Stimulated activated naive B cell treated with anti-CD40 and anti-IgM and Interleukin-4, amounts not matched to agents 10 μg/mL and 1 μg/mL and 100 μg/mL, for 72 hours (primary cell): ENCODE results near the gene ARHGAP35.
"Not testable (repeated sequence)": the region's sequence is repeated elsewhere in the genome, so short reads cannot be mapped to it uniquely, and the experiment has no call there.

Source experiments
- ATAC-seq, 2 donors: fragments of 150-1000 bp; cut with Tn5 transposase; replicated peaks; 2 replicates each; pipeline ENCODE4 v1.10.0; 2021; ENCODE audit warnings: moderate library complexity in 1 of 2
- DNase-seq: peaks from one replicate; pipeline ENCODE4 v3.0.0; 2021
- H3K27ac Mint-ChIP-seq: one replicate; pipeline ENCODE4 v1.8.0; 2022; ENCODE audit warnings: mild to moderate bottlenecking, mixed read lengths
- H3K27me3 Mint-ChIP-seq, 2 donors: one replicate each; pipeline ENCODE4 v1.8.0; 2022; ENCODE audit warnings: mixed read lengths in 2 of 2
- H3K36me3 Mint-ChIP-seq, 2 donors: one replicate each; pipeline ENCODE4 v1.8.0; 2022; ENCODE audit warnings: mixed read lengths in 2 of 2, mild to moderate bottlenecking in 1 of 2
- H3K4me1 Mint-ChIP-seq, 2 donors: one replicate each; pipeline ENCODE4 v1.8.0; 2022; ENCODE audit warnings: mixed read lengths in 2 of 2, mild to moderate bottlenecking in 1 of 2
- H3K4me3 Mint-ChIP-seq, 2 donors: one replicate each; pipeline ENCODE4 v1.8.0; 2022; ENCODE audit warnings: mild to moderate bottlenecking in 2 of 2, mixed read lengths in 2 of 2, moderate library complexity in 1 of 2
- H3K9me3 Mint-ChIP-seq, 2 donors: one replicate each; pipeline ENCODE4 v1.8.0; 2022; ENCODE audit warnings: mixed read lengths in 2 of 2, mild to moderate bottlenecking in 1 of 2

The ARHGAP35 gene

DNA sequence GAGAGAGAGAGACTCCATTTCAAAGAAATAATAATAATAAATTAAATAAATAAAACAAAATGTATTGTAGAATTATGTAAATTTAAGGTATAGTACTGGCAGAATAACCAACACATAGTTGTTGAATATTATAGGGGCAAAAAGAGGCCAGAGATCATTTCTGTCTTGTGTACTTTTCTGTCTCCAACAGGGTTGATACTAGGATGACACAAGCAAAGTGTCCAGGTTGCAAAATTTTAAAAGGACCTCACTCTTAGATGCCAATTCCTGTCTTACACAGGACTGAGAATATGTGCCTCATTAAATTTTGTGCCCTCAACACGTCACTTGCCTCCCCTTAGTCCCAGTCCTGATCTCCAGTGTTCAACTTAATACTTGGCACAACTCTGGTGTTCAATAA, 8.0 kb upstream of the ARHGAP35 start:
- ATAC-seq (no peak), DNase-seq (no peak)
- peaks cover 23 to 37% of the 10 kb centered on the region in 2 donors for H3K4me1 Mint-ChIP-seq
- no peak overlapping the region for H3K27ac Mint-ChIP-seq
- no peak overlapping the region for H3K4me3 Mint-ChIP-seq
- H3K27me3 Mint-ChIP-seq, result no peaks in the 10 kb centered on the region
- H3K9me3 Mint-ChIP-seq, result peaks cover 0 to 2% of the 10 kb centered on the region in 2 donors
- H3K36me3 Mint-ChIP-seq, result peaks cover 0 to 2% of the 10 kb centered on the region in 2 donors

DNA sequence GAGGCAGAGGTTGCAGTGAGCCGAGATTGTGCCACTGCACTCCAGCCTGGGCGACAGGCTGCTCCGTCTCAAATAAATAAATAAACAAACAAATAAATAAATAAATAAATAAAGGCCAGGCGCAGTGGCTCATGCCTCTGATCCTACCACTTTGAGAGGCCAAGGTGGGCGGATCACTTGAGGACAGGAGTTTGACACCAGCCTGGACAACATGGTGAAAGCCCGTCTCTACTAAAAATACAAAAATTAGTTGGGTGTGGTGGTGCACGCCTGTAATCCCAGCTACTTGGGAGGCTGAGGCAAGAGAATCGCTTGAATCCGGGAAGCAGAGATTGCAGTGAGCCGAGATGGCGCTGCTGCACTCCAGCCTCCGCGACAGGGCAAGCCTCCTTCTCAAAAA, 6.1 kb upstream of the ARHGAP35 start:
- not testable (repeated sequence) for DNase-seq, H3K9me3 Mint-ChIP-seq

DNA sequence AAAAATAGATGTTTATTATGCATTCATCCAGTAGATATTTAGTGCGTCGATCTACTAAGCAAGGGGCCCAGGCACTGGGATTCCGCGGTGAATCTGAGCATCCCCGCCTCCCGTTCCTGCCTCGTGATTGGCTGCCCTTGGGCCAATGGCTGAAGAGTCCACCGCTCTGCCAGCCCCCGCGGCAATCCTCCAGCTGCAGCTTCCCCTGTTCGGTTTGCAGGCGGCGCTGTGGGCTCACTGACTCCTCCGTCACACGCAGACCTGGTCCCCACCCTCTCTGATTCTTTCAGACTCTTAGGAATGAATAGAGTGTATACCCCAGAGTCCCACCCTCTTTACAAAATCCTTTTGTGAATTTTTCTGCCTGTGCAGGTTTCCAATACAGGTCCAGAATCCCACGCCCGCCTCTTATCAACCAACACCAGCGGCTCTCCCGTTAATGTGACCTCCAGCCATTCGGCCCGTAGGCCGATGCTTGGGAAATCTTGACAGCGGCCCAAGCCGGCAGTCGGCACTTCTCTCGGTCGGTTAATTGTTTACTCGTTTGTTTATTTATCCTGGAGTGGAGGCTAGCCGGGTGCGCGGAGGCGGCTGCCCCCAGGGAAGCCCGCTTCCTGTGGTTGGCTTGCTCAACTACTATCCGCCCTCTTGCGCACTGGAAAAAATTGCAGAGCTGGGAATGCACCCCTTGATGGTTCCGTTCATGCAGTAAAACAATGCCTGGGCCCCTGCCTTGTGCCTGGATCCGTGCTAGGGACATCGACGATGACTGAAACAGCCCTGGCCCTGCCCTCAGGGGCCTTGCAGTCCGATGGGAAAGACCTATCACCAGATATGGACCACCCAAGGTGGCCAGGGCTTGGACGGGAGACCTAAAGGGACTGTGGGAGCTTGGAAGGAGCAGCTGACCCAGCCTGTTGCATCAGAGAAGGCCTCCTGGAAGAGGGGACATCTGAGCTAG, 4.5 kb upstream of the ARHGAP35 start:
- Mint-ChIP-seq H3K4me1 (peaks cover 18 to 30% of the 10 kb centered on the region in 2 donors), H3K27me3 (no peaks in the 10 kb centered on the region), H3K36me3 (peaks cover 5 to 6% of the 10 kb centered on the region in 2 donors), H3K4me3 (peak overlapping the region; percentile 80 to 83), H3K27ac (peak overlapping the region; percentile 87), H3K9me3 (peaks cover 3 to 4% of the 10 kb centered on the region in 2 donors)
- DNase-seq, result peak; percentile 83
- ATAC-seq, result peak; percentile 68 to 71

More for the DNA sequence above, 6.1 kb upstream of the ARHGAP35 start:
- not testable (repeated sequence) for H3K27ac Mint-ChIP-seq, H3K36me3 Mint-ChIP-seq, ATAC-seq, H3K27me3 Mint-ChIP-seq, H3K4me3 Mint-ChIP-seq
- peaks cover 20 to 32% of the 10 kb centered on the region in 2 donors for H3K4me1 Mint-ChIP-seq

DNA sequence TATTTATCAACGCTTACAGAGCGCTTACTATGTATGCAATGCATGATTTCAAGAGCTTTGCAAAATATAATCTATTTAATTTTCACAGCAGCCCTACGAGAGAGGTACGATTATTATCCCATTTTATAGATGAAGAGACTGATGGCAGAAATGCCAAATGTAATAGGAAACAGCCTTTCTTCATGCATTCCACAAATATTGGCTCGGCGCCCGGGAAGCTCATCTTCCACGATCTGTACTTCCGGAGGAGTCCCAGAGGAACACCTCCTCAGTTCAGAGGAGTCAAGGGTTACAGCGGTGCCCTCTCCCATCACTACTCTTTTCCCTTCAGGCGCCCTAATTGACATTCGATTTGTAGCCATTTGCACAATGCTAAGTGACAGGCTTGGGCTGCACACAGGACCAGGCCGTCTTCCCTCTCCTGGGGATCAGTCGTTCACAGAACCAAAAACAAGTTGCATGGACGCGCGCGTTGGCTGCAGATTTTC, 1.1 kb upstream of the ARHGAP35 start:
- Mint-ChIP-seq H3K27me3 (no peaks in the 10 kb centered on the region), H3K36me3 (peaks cover 5 to 6% of the 10 kb centered on the region in 2 donors), H3K27ac (peak overlapping the region; percentile 99), H3K4me1 (peaks cover 18 to 30% of the 10 kb centered on the region in 2 donors), H3K4me3 (peak overlapping the region; percentile 90 to 94), H3K9me3 (peaks cover 3 to 4% of the 10 kb centered on the region in 2 donors)
- DNase-seq (no peak), ATAC-seq (no peak)

DNA sequence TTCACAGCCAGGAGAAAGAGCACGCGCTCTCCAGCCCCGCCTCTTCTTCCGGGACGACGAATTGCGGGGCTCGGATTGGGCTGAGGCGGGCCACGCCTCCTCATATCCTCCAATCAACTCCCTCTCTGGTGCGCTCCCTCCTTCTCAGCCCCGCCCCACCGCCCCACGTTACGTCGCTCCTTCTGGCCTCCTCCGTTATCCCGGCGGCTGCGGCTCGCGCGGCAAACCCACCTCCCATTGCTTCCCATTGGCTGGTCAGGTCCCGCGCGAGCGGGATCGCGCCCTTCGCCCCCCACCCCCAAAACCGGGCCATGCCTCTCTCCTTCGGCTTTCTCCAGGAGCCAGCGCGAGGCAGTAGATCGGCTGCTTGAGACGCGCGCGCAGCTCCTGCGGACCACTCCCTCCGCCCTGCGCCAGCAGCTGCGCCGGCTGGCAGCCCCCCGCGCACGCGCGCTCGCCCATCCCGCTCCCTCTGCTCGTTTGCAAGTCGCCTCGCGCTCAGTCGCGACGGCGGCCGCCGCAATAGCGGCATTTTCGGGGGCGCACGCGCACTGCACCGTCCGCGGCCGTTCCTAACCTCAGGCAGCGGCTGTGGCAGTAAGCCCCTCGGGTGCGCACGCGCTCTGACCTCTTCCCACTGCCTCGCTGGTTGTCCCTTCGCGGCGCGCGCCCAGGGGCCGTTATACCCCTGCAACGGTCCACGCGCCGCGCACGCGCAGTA, 512 bp upstream of the ARHGAP35 start:
- peaks cover 6 to 8% of the 10 kb centered on the region in 2 donors for H3K36me3 Mint-ChIP-seq
- H3K27ac Mint-ChIP-seq, result peak overlapping the region; percentile 99
- ATAC-seq, result peak; percentile 81 to 84
- no peaks in the 10 kb centered on the region for H3K27me3 Mint-ChIP-seq
- DNase-seq, result peak; percentile 95
- H3K4me3 Mint-ChIP-seq, result peak overlapping the region; percentile 90 to 94
- peaks cover 3 to 4% of the 10 kb centered on the region in 2 donors for H3K9me3 Mint-ChIP-seq
- peaks cover 18 to 30% of the 10 kb centered on the region in 2 donors for H3K4me1 Mint-ChIP-seq

DNA sequence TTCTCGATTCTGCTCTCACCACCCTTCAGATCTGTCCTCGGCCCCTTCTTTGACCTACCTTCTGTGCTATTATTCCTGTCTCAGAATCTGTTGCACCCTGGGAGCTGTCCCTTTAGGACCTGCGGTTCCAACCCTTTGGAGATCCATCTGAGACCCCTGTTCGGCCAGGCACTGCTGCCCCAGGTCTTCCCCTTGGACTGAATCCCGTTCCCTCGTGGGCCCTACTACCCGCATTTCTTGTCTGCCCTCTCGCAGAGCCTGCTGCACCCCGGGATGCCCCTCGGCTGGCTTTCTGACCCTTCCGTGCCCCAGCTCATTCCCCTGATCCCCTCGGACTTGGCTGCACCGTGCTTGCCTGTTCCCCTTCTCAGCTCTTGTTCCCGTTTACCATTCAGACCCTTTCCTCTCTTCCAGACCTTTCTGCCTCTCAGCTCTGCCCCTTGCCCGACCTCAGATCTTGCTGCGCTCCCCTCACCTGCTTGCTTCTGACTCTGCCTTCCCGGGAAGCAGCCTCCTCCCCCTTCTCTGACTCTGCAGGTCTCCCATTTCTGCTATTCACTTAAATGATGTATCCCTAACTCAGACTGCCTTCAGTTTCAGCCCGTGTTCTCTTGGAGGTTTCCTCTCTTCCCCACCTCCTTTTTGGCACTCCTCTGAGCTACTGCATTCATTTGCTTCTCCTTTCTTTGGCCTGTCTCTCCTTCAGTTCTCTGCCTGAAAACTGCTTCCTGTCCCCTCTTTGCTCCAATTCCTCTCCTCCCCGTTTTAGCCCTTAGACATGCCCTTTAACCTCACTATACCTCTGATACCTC, 1.1 kb downstream of the ARHGAP35 start:
- Mint-ChIP-seq H3K27me3 (no peaks in the 10 kb centered on the region), H3K27ac (no peak overlapping the region), H3K9me3 (peaks cover 3 to 4% of the 10 kb centered on the region in 2 donors), H3K4me3 (no peak overlapping the region), H3K36me3 (peaks cover 11 to 16% of the 10 kb centered on the region in 2 donors), H3K4me1 (peaks cover 16 to 24% of the 10 kb centered on the region in 2 donors)
- ATAC-seq (no peak), DNase-seq (no peak)

DNA sequence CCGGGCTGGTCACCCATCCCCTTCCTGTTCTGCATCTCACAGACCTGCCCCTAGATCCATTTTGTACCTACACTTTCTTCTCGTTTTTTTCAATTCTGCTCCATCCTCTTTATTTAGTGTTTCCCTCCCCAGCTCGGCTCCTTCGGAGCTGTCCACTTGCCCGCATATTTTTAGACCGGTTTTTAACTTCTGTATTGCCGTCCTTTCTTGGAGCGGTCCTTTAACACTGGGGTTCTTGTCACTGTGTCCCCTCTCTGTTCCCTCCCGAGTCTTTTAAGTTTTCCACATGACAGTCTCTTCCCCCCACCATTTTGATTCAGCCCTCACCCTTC, 1.7 kb downstream of the ARHGAP35 start:
- peaks cover 3 to 4% of the 10 kb centered on the region in 2 donors for H3K9me3 Mint-ChIP-seq
- no peak overlapping the region for H3K27ac Mint-ChIP-seq
- peaks cover 20 to 30% of the 10 kb centered on the region in 2 donors for H3K4me1 Mint-ChIP-seq
- DNase-seq (no peak), ATAC-seq (no peak)
- no peak overlapping the region for H3K4me3 Mint-ChIP-seq
- H3K27me3 Mint-ChIP-seq, result no peaks in the 10 kb centered on the region
- peaks cover 11 to 16% of the 10 kb centered on the region in 2 donors for H3K36me3 Mint-ChIP-seq

DNA sequence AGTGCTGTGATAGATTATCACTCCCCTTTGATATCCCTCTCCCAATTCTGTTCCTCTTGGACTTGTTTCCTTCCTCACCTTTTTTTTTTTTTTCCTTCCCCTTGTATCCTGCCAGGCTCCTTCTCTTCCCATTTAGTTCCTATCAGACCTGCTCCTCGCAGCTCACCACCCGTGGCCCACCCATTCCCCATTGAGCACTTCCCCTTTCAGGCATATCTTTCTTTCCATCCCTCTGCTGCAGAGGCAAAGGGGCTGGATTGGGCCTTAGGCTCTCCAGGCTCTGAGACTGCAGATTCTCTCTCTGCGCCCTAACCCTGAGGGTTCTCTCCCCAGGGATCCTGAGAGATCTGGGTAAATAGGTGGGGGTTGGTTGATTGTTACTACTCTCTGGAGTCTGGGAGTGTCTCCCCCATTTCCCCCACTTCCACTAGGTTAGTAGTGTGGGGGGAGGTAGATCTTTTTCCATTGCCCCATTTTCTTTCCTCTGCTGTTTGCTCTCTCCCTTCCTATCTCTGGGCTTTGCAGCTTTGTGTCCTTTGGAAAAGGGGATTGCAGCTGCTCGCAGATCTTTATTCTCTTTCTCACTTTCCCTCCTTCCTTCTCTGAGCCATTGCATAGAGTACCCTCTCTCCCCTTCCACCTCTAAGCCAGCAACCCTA, 2.3 kb downstream of the ARHGAP35 start:
- Mint-ChIP-seq H3K27me3 (no peaks in the 10 kb centered on the region), H3K9me3 (peaks cover 3 to 4% of the 10 kb centered on the region in 2 donors), H3K4me3 (no peak overlapping the region), H3K27ac (no peak overlapping the region), H3K4me1 (peaks cover 22 to 36% of the 10 kb centered on the region in 2 donors), H3K36me3 (peaks cover 11 to 16% of the 10 kb centered on the region in 2 donors)
- no peak for DNase-seq
- no peak for ATAC-seq

DNA sequence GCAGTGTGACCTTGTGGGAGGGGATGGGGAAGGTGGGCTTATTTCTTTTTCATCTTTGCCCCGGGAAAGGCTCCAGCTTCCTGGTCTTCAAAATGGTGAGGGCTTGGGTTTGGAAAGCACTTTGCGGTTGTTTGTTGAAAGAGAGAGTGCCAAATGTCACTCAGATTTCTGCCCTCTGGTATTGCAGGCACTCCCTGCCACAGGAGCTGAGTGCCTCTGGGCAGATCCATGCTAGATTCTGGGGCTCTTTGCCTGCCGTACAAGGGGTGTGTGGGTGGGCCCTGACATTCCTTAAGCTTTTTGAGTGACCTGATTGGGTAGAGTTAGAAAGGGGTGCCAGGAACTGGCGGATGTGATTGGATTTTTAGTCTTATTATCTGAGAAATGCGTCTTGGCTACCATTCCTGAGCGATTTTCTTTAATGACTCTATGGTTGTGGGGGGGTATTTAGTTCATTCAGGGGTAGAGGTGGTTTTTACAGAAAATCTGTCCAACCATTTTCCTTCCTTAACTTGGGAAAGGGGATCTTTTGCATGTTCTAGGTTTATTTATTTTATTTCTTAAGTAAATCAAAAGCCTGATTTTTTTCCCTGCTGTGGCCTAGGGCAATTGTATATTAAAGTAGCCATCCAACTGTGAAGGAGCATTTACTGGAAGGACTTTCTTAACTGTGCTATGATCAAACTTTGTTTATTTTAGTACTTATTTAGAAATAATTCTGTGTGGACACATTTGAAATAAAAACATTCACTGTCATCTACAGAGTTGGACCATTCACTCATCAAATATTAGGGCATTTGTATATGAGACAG, 3.2 kb downstream of the ARHGAP35 start:
- DNase-seq (no peak), ATAC-seq (no peak)
- H3K4me1 Mint-ChIP-seq, result peaks cover 24 to 42% of the 10 kb centered on the region in 2 donors
- H3K4me3 Mint-ChIP-seq, result no peak overlapping the region
- no peak overlapping the region for H3K27ac Mint-ChIP-seq
- H3K9me3 Mint-ChIP-seq, result peaks cover 3 to 4% of the 10 kb centered on the region in 2 donors
- no peaks in the 10 kb centered on the region for H3K27me3 Mint-ChIP-seq
- H3K36me3 Mint-ChIP-seq, result peaks cover 10 to 16% of the 10 kb centered on the region in 2 donors

DNA sequence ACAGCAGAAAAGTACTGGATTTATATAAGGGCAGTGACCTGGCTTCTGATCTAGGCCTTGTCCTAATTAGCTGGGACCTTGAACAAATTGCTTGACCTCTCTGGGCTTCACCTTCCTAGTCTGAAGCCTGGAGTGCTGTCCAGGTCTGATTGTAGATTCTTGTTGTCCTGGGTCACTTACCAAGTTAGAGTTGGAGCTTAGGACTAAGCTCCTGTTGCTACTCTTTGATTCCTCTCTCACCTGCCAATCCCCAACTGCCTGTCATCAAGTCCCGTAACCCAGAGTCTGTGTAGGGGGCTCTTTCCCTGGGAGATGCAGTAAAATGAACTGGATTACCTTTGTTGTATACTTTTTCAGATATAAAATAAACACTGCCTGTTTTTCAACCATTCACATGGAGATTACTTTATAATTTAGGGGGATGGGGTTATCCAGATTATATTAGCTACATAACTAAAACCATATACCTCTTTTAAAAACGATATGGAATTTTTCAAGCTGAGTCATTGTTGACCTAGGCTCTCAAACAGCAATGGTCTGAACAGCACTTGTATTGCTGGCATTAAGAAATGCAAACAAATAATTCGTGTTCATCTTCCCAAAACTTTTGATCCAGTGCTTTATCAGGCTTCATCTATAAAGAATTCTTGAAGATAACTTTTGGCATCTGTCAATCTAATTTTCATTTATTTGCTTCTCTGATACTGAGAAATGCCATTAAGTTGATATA, 5.8 kb downstream of the ARHGAP35 start:
- ATAC-seq (no peak), DNase-seq (no peak)
- H3K27ac Mint-ChIP-seq, result no peak overlapping the region
- H3K9me3 Mint-ChIP-seq, result no peaks in the 10 kb centered on the region
- H3K4me3 Mint-ChIP-seq, result no peak overlapping the region
- no peaks in the 10 kb centered on the region for H3K27me3 Mint-ChIP-seq
- peaks cover 5 to 11% of the 10 kb centered on the region in 2 donors for H3K36me3 Mint-ChIP-seq
- H3K4me1 Mint-ChIP-seq, result peaks cover 19 to 34% of the 10 kb centered on the region in 2 donors

DNA sequence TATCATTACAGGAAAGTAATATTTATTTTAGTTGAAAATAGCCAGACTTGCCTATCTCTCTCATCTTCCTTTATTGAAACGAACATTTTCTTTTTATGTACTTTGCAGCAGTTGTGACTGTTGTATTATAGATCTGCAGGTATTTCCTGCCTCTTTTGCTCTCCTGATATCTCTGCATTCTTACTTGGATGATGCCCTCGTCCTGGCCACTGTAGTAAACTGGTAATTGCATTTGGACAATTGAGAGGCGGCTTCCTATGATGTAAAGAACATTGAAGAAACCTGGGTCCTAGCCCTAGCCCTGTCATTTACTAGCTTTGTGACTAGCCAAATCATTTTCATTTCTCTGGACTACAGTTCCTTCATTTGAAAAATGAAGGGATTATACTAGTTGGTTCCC, 6.4 kb downstream of the ARHGAP35 start:
- H3K27ac Mint-ChIP-seq, result no peak overlapping the region
- peaks cover 5 to 11% of the 10 kb centered on the region in 2 donors for H3K36me3 Mint-ChIP-seq
- H3K27me3 Mint-ChIP-seq, result no peaks in the 10 kb centered on the region
- DNase-seq, result no peak
- peaks cover 19 to 34% of the 10 kb centered on the region in 2 donors for H3K4me1 Mint-ChIP-seq
- H3K9me3 Mint-ChIP-seq, result no peaks in the 10 kb centered on the region
- H3K4me3 Mint-ChIP-seq, result no peak overlapping the region
- no peak for ATAC-seq

DNA sequence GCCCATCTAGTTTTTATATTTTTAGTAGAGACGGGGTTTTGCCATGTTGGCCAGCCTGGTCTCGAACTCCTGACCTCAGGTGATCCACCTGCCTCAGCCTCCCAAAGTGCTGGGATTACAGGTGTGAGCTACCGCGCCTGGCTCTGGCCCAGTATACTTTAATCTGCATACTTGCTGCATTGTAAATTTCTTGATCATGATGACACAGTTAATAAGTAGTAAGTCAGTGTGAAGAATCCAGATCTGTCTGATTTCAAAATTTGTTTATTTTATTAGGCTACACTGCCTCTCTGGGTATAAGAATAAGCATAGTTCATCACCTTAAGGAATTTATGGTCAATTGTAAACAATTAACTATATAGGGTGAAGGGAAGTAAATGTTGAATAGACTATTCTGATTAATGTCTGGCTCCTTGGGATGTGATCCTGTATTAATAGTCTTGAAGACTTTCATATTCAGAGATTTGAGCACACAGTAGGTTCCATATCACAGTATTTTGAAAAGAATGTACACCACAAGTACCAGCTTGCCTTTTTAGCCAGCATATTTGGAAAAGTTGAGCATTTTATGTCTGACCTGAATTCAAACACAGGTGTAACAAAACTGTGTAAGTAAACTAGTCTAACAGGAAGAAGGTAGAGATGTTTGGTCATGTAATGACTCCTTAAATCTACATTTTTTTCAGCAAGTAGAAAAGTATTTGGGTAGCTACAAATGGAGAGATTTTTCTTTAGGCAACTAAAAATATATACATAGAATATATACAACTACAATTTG, 7.4 kb downstream of the ARHGAP35 start:
- Mint-ChIP-seq H3K4me1 (peaks cover 19 to 34% of the 10 kb centered on the region in 2 donors), H3K36me3 (peaks cover 10 to 14% of the 10 kb centered on the region in 2 donors), H3K9me3 (no peaks in the 10 kb centered on the region), H3K27ac (no peak overlapping the region), H3K4me3 (no peak overlapping the region), H3K27me3 (no peaks in the 10 kb centered on the region)
- ATAC-seq (no peak), DNase-seq (no peak)
